GM12878 (cell line): Measurements from ENCODE around the gene THAP11. TPM values are rescaled to one million over a fixed set of nuclear protein-coding genes. Genes with fewer than 3 reads are reported as not detected.

Experiments used
- ATAC-seq: fragments of 200-7000 bp; cut with Tn5 transposase; 3 replicates; pipeline ENCODE4 v1.9.1; 2020; ENCODE audit warnings: mild to moderate bottlenecking, moderate library complexity
- BruUV-seq: library from RNA; stranded (reverse); fragments of 400-500 nt; replicated peaks from 2 replicates; lab custom pipeline; 2021; lab: Mats Ljungman, UMichigan
- CTCF ChIA-PET: fragments of 300-600 bp; sonication (Branson Sonifier 250); formaldehyde crosslinking; extraction: SDS; loops from one replicate; lab custom pipeline; 2021; ENCODE audit warnings: inconsistent platforms; lab: Yijun Ruan, JAX
- POLR2A ChIA-PET: fragments of 350-600 bp; formaldehyde crosslinking; extraction: SDS; loops from one replicate; lab custom pipeline; 2021; ENCODE audit warnings: inconsistent platforms; lab: Charles Lee
- RAD21 ChIA-PET: fragments of 300-600 bp; sonication (Branson Sonifier 250); formaldehyde crosslinking; loops from one replicate; lab custom pipeline; 2023; ENCODE audit warnings: antibody characterized with exemption; ENCODE audit not compliant: unreplicated experiment; lab: Charles Lee
- SMC1A ChIA-PET: fragments of 300-600 bp; sonication (Branson Sonifier 250); formaldehyde crosslinking; loops from one replicate; lab custom pipeline; 2023; ENCODE audit not compliant: unreplicated experiment, uncharacterized antibody; lab: Charles Lee
- DNase-seq: peaks from one replicate; pipeline ENCODE4 v3.0.0-alpha.2; 2011; ENCODE audit warnings: low read depth, low spot score
- FAIRE-seq: peaks from 3 replicates; lab custom pipeline; 2011; peaks lifted over from hg19 to GRCh38; lab: Jason Lieb, UNC
- H2AFZ ChIP-seq: 2 replicates; pipeline ENCODE4 v1.6.0; 2011; ENCODE audit warnings: low read depth, low read length, control low read depth; ENCODE audit not compliant: control insufficient read depth
- H3K27ac ChIP-seq: 2 replicates; pipeline ENCODE4 v1.5.1; 2011; ENCODE audit warnings: control low read depth; ENCODE audit not compliant: control insufficient read depth, insufficient read depth
- H3K27me3 ChIP-seq, 2 experiments: replicated peaks in 1 of 2; 2 replicates each; pipeline versions ENCODE4 v1.6.0 to v1.6.1; 2011; ENCODE audit warnings: low read length in 1 of 2; ENCODE audit not compliant: control insufficient read depth in 2 of 2, insufficient read depth in 2 of 2
- H3K36me3 ChIP-seq, 2 experiments: 2 replicates each; pipeline ENCODE4 v1.5.1; 2011; ENCODE audit warnings: low read length in 1 of 2; ENCODE audit not compliant: control insufficient read depth in 2 of 2, insufficient read depth in 2 of 2
- H3K4me1 ChIP-seq: 2 replicates; pipeline ENCODE4 v1.6.1; 2011; ENCODE audit warnings: mild to moderate bottlenecking, low read length, moderate library complexity, mixed read lengths; ENCODE audit not compliant: control insufficient read depth, insufficient read depth
- H3K4me2 ChIP-seq: 2 replicates; pipeline ENCODE4 v1.6.0; 2011; ENCODE audit warnings: control low read depth; ENCODE audit not compliant: control insufficient read depth, insufficient read depth
- H3K4me3 ChIP-seq: fragments of 200-600 bp; sonication (generic); 2 replicates; pipeline ENCODE4 v1.5.1; 2016
- H3K79me2 ChIP-seq: 2 replicates; pipeline ENCODE4 v1.6.0; 2011; ENCODE audit warnings: low read length; ENCODE audit not compliant: control insufficient read depth, insufficient read depth
- H3K9ac ChIP-seq: 2 replicates; pipeline ENCODE4 v1.8.0; 2011; ENCODE audit warnings: low read length, control low read depth, mixed read lengths; ENCODE audit not compliant: control insufficient read depth, insufficient read depth
- H3K9me3 ChIP-seq: replicated peaks from 3 replicates; pipeline ENCODE4 v1.5.1; 2011; ENCODE audit warnings: mild to moderate bottlenecking, low read length; ENCODE audit not compliant: control insufficient read depth, insufficient read depth
- H4K20me1 ChIP-seq: 2 replicates; pipeline ENCODE4 v1.6.0; 2011; ENCODE audit not compliant: control insufficient read depth, insufficient read depth
- EED ChIP-seq: sonication (generic); IDR thresholded peaks from 2 replicates; pipeline ENCODE4 v1.6.1; 2016; ENCODE audit warnings: antibody characterized with exemption, low read depth
- MLLT1 ChIP-seq: fragments of 450-650 bp; IDR thresholded peaks from 2 replicates; pipeline ENCODE4 v1.6.1; 2016; ENCODE audit warnings: mild to moderate bottlenecking
- PRDM15 ChIP-seq: fragments of 450-650 bp; formaldehyde crosslinking; IDR thresholded peaks from 2 replicates; pipeline ENCODE4 v1.4.0; 2020; ENCODE audit warnings: mild to moderate bottlenecking, moderate library complexity
- WGBS: methylation state at CpG from one replicate; pipeline ENCODE4 v1.1.6; 2016; ENCODE audit warnings: low lambda C conversion rate; ENCODE audit not compliant: insufficient replicate concordance, insufficient coverage; ENCODE audit errors: missing lambda C conversion rate; 5-methylcytosine and 5-hydroxymethylcytosine counted together
- in situ Hi-C: fragments of 300-500 bp; cut with MboI; formaldehyde crosslinking; loops from 9 replicates; pipeline ENCODE4 v1.14.3; 2018; ENCODE audit warnings: mixed read lengths
- intact Hi-C: fragments of 100-400 bp; cut with micrococcal nuclease; formaldehyde crosslinking; loops from one replicate; pipeline ENCODE4 v1.14.2; 2022; ENCODE audit not compliant: unreplicated experiment
- polyA plus RNA-seq, 11 experiments: library from polyadenylated mRNA; depleted of rRNA in 4 of 11; unstranded in 6 of 11; stranded (reverse) in 5 of 11; fragments of >200 nt; fragmentation: Nextera tagmentation in 4 of 11; fragmentation: Illumina TruSeq in 1 of 11; extraction: Ambion mirVana in 4 of 11; extraction: Trizol in 1 of 11; gene quantifications; 1 replicate in 1 of 11; 2 replicates in 10 of 11; pipeline versions ENCODE4 v1.2.1 to v1.2.3, GENCODE V29; 2011 to 2016; ENCODE audit warnings: inconsistent platforms in 2 of 11, missing spikeins in 2 of 11, low read depth in 1 of 11
- total RNA-seq, 4 experiments: library from RNA; depleted of rRNA in 3 of 4; stranded (reverse); fragments of >200 nt in 3 of 4; fragmentation: Illumina TruSeq in 1 of 4; extraction: Trizol in 1 of 4; gene quantifications; 2 replicates each; pipeline versions ENCODE4 v1.2.1 to v1.2.3, GENCODE V29; 2013 to 2021

The THAP11 gene
- total and polyA plus RNA-seq, 10 of the 15 experiments (the other 5 are each of a cell fraction or from before 2014, with no cell fraction given), result 2.5 to 36.7 (median 21.4) TPM

GRCh38 chr16:67843343-67843765 is 1.2 kb downstream of the THAP11 start:
- no peak for FAIRE-seq
- H3K9ac ChIP-seq, result peak overlapping the region; percentile 91

More at GRCh38 chr16:67843343-67843765, 1.2 kb downstream of the THAP11 start:
- H3K9me3 ChIP-seq, result no peaks in the 10 kb centered on the region
- DNase-seq (no peak), ATAC-seq (no peak)
- no peaks in the 10 kb centered on the region for H4K20me1 ChIP-seq
- H3K4me3 ChIP-seq, result peak overlapping the region; percentile 96
- H3K4me1 ChIP-seq, result peaks cover 29% of the 10 kb centered on the region
- peak overlapping the region; percentile 93 for H3K4me2 ChIP-seq
- ChIA-PET POLR2A (no interaction called here), SMC1A (interaction anchor here (0.7 to 1.7 kb wide), 3 partner anchors 10 to 30 kb away, joined by 3 to 5 read pairs (median 3); partner anchors contain the start of gene EDC4), CTCF (interaction anchor here (1.1 to 2.0 kb wide), 5 partner anchors 10 to 321 kb away, joined by 3 to 8 read pairs (median 5); partner anchors contain the start of gene EDC4), RAD21 (no interaction called here)
- H2AFZ ChIP-seq, result no peak overlapping the region; the same call in 1 of the 2 replicates
- TSS peak; percentile 31 for BruUV-seq
- H3K27ac ChIP-seq, result peak overlapping the region; percentile 38; the same call in 1 of the 2 replicates
- 8% methylated on average over 11 of the region's 11 CpGs for WGBS
- TF ChIP-seq PRDM15 (CRISPR knock-in tag), result no peak
- TF ChIP-seq MLLT1, result peak; percentile 53; the same call in 1 of the 2 replicates
- 0 out of 2 replicates have a peak, but pooled peaks have one; percentile 17 for TF ChIP-seq EED
- in situ Hi-C loops (no loop called here), intact Hi-C loops (no loop called here)
- peaks cover 0 to 4% of the 10 kb centered on the region in 2 experiments; a peak in 1 of 4 replicates for H3K36me3 ChIP-seq
- no peaks in the 10 kb centered on the region for H3K27me3 ChIP-seq
- H3K79me2 ChIP-seq, result peaks cover 46% of the 10 kb centered on the region
